Endothelial cell of umbilical vein (primary cell): ENCODE results near the gene NEDD4L. TPM values are rescaled to one million over a fixed set of nuclear protein-coding genes. Genes with fewer than 3 reads are reported as not detected.

ENCODE experiments used
- BruUV-seq: library from RNA; stranded (reverse); fragments of 400-500 nt; replicated peaks from 2 replicates; lab custom pipeline; 2021; lab: Mats Ljungman, UMichigan
- CTCF ChIA-PET: fragments of 300-600, 350-600 bp; sonication (Branson Sonifier 250); formaldehyde crosslinking; loops from one replicate; lab custom pipeline; 2021; ENCODE audit warnings: antibody characterized with exemption, inconsistent platforms; lab: Charles Lee
- POLR2A ChIA-PET: fragments of 300-600, 350-600 bp; sonication (Branson Sonifier 250); formaldehyde crosslinking; loops from one replicate; lab custom pipeline; 2021; ENCODE audit warnings: antibody characterized with exemption, inconsistent platforms; lab: Charles Lee
- DNase-seq: peaks from one replicate; pipeline ENCODE4 v3.0.0-alpha.2; 2011; ENCODE audit warnings: low read depth, low spot score
- FAIRE-seq: peaks from 2 replicates; lab custom pipeline; 2011; peaks lifted over from hg19 to GRCh38; lab: Jason Lieb, UNC
- H2AFZ ChIP-seq: 2 replicates; pipeline ENCODE4 v1.6.0; 2012; ENCODE audit warnings: low read depth, low read length, control low read depth, inconsistent platforms
- H3K27ac ChIP-seq: 2 replicates; pipeline ENCODE4 v1.5.1; 2011; ENCODE audit warnings: low read depth, mild to moderate bottlenecking, control low read depth, low read length, moderate library complexity; ENCODE audit not compliant: insufficient read depth
- H3K27me3 ChIP-seq, 2 experiments: 2 replicates each; pipeline versions ENCODE4 v1.6.0 to v1.6.1; 2011; ENCODE audit warnings: low read length in 2 of 2, mixed read lengths in 1 of 2; ENCODE audit not compliant: control insufficient read depth in 2 of 2, insufficient read depth in 2 of 2
- H3K36me3 ChIP-seq, 2 experiments: 2 replicates in 1 of 2; 3 replicates in 1 of 2; pipeline ENCODE4 v1.5.1; 2011; ENCODE audit warnings: low read length in 2 of 2, mild to moderate bottlenecking in 1 of 2, moderate library complexity in 1 of 2; ENCODE audit not compliant: control insufficient read depth in 2 of 2, insufficient read depth in 2 of 2; ENCODE audit errors: extremely low read depth in 1 of 2
- H3K4me1 ChIP-seq: 3 replicates; pipeline ENCODE4 v1.5.1; 2011; ENCODE audit warnings: mild to moderate bottlenecking, low read length; ENCODE audit not compliant: control insufficient read depth, insufficient read depth; ENCODE audit errors: extremely low read depth
- H3K4me2 ChIP-seq: 2 replicates; pipeline ENCODE4 v1.6.1; 2011; ENCODE audit warnings: low read length, control low read depth, mixed read lengths; ENCODE audit not compliant: insufficient read depth
- H3K4me3 ChIP-seq, 3 experiments: fragments of 200-600 bp in 1 of 3; sonication (generic), shearing (Covaris generic) in 1 of 3; replicated peaks in 1 of 3; 2 replicates each; pipeline ENCODE4 v1.5.1; 2011 to 2016; ENCODE audit warnings: control low read depth in 3 of 3, low read length in 3 of 3, mild to moderate bottlenecking in 2 of 3, inconsistent platforms in 1 of 3, low read depth in 1 of 3, moderate library complexity in 1 of 3; ENCODE audit not compliant: insufficient read depth in 1 of 3
- H3K79me2 ChIP-seq: 2 replicates; pipeline ENCODE4 v1.6.0; 2012; ENCODE audit warnings: low read length, inconsistent platforms; ENCODE audit not compliant: control insufficient read depth, insufficient read depth
- H3K9ac ChIP-seq: replicated peaks from 2 replicates; pipeline ENCODE3; 2011; ENCODE audit warnings: low read length, control low read depth; ENCODE audit not compliant: insufficient read depth; ENCODE audit errors: extremely low read depth
- H3K9me1 ChIP-seq: replicated peaks from 3 replicates; pipeline ENCODE4 v1.6.0; 2011; ENCODE audit warnings: mild to moderate bottlenecking, low read length; ENCODE audit not compliant: control insufficient read depth, insufficient read depth; ENCODE audit errors: extremely low read depth
- H3K9me3 ChIP-seq: replicated peaks from 2 replicates; pipeline ENCODE4 v1.5.1; 2012; ENCODE audit warnings: low read length, inconsistent platforms; ENCODE audit not compliant: control insufficient read depth, insufficient read depth
- H4K20me1 ChIP-seq: replicated peaks from 2 replicates; pipeline ENCODE3; 2011; ENCODE audit warnings: mild to moderate bottlenecking, low read length; ENCODE audit not compliant: control insufficient read depth, insufficient read depth; ENCODE audit errors: extremely low read depth
- CTCF ChIP-seq, 2 donors: IDR thresholded peaks; 1 replicate in 1 of 2; 2 replicates in 1 of 2; pipeline ENCODE4 v1.5.1; 2011; ENCODE audit warnings: low read length in 2 of 2, mild to moderate bottlenecking in 2 of 2, moderate library complexity in 2 of 2, control low read depth in 1 of 2, inconsistent platforms in 1 of 2, low read depth in 1 of 2; ENCODE audit not compliant: insufficient read depth in 1 of 2; ENCODE audit errors: extremely low read depth in 1 of 2
- EZH2 ChIP-seq: IDR thresholded peaks from 2 replicates; pipeline ENCODE4 v1.6.1; 2012; ENCODE audit warnings: borderline replicate concordance, low read depth, mild to moderate bottlenecking, moderate library complexity, low read length, inconsistent platforms; ENCODE audit not compliant: severe bottlenecking
- FOS ChIP-seq: IDR thresholded peaks from 2 replicates; pipeline ENCODE4 v1.6.1; 2011; ENCODE audit warnings: mild to moderate bottlenecking, low read length, moderate library complexity, borderline replicate concordance; ENCODE audit not compliant: insufficient read depth
- GATA2 ChIP-seq: IDR thresholded peaks from 2 replicates; pipeline ENCODE4 v1.7.0; 2011; ENCODE audit warnings: low read depth, mild to moderate bottlenecking, moderate library complexity, mixed read lengths, low read length; ENCODE audit not compliant: insufficient read length, insufficient read depth
- JUN ChIP-seq: IDR thresholded peaks from 2 replicates; pipeline ENCODE4 v1.6.1; 2011; ENCODE audit warnings: borderline replicate concordance, low read depth; ENCODE audit not compliant: insufficient read length, insufficient read depth
- MAX ChIP-seq: IDR thresholded peaks from 2 replicates; pipeline ENCODE4 v1.6.1; 2011; ENCODE audit not compliant: insufficient read depth, insufficient read length
- MYC ChIP-seq: IDR thresholded peaks from one replicate; pipeline ENCODE4 v1.6.1; 2011; ENCODE audit warnings: mild to moderate bottlenecking, low read depth, low read length
- POLR2A ChIP-seq: IDR thresholded peaks from 2 replicates; pipeline ENCODE4 v1.6.1; 2012; ENCODE audit warnings: low read depth, mild to moderate bottlenecking, control low read depth, low read length
- POLR2AphosphoS5 ChIP-seq: IDR thresholded peaks from 2 replicates; pipeline ENCODE4 v1.6.1; 2012; ENCODE audit warnings: low read depth, mild to moderate bottlenecking, control low read depth, low read length, moderate library complexity; ENCODE audit not compliant: insufficient read depth
- dilution Hi-C: fragments of 300-500 bp; cut with MboI; formaldehyde crosslinking; loops from one replicate; pipeline ENCODE4 v1.15.0; 2019; ENCODE audit warnings: low sequenced_read_pairs; ENCODE audit not compliant: extremely low pct_ligation_motif_present
- intact Hi-C: fragments of 100-400 bp; cut with micrococcal nuclease; formaldehyde crosslinking; loops from one replicate; pipeline ENCODE4 v1.10.0; 2022
- polyA plus RNA-seq, 4 experiments: library from polyadenylated mRNA; depleted of rRNA in 3 of 4; stranded (reverse) in 3 of 4; unstranded in 1 of 4; fragments of >200 nt; gene quantifications; 2 replicates each; pipeline versions ENCODE4 v1.2.1 to v1.2.3, GENCODE V29; 2011 to 2012; ENCODE audit warnings: missing spikeins in 1 of 4
- total RNA-seq: library from RNA; stranded (reverse); gene quantifications from 2 replicates; pipeline ENCODE4 v1.2.3, GENCODE V29; 2021

NEDD4L gene
- total and polyA plus RNA-seq, 2 donors (not counting 3 experiments of a cell fraction or from before 2014, with no cell fraction given) = 20.5 to 78.9 TPM

DNA sequence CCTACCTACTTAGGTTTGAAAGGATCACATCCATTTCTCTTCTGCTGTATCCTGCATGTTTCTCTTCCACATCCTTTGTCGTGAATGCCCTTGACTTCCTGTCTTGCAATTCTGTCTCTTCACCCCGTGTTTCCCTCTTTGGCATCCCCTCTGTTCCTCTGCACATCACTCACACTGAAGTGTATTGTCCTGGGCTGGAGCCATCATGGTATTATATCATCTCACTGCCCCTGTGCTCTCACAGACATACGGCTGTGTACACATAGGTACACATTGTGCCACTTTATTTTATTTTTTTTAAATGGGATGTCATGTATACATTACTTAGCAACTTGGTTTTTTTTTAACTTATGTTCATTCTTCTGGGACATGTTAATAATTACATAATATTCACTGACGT lies 293.3 kb downstream of the NEDD4L start:
- Histone ChIP-seq H4K20me1 (no peaks in the 10 kb centered on the region), H3K79me2 (no peaks in the 10 kb centered on the region), H3K27ac (no peak overlapping the region), H3K4me1 (peaks cover 15% of the 10 kb centered on the region), H2AFZ (no peak overlapping the region), H3K36me3 (peaks cover 0 to 6% of the 10 kb centered on the region in 2 experiments), H3K4me3 (no peak overlapping the region), H3K27me3 (no peaks in the 10 kb centered on the region), H3K9ac (no peak overlapping the region), H3K9me1 (no peaks in the 10 kb centered on the region), H3K4me2 (no peak overlapping the region), H3K9me3 (no peaks in the 10 kb centered on the region)
- dilution Hi-C loops (no loop called here), intact Hi-C loops (loop anchor here (5.0 kb wide), 1 partner anchor 155 kb away; no protein-coding TSS in a partner anchor)
- ChIA-PET POLR2A (no interaction called here), CTCF (interaction anchor here (0.8 to 3.1 kb wide), 3 partner anchors 9 to 156 kb away, joined by 4 to 11 read pairs (median 5); no protein-coding TSS in a partner anchor)
- DNase-seq (no peak), FAIRE-seq (no peak)
- no TSS peak for BruUV-seq
- TF ChIP-seq EZH2 (no peak), MAX (no peak), POLR2A (no peak), POLR2AphosphoS5 (no peak), CTCF (IDR thresholded peaks at IDR 0.05; ENCODE audit: extremely low read depth in 1 of 2, insufficient read depth in 1 of 2, low read depth in 1 of 2, low read length in 2 of 2) (no peak), JUN (no peak), GATA2 (no peak), FOS (no peak), MYC (no peak)
